ENCODE results near the gene CCDC102A. TPM values are rescaled to one million over a fixed set of nuclear protein-coding genes. Genes with fewer than 3 reads are reported as not detected.
"Not testable (repeated sequence)": the region's sequence is repeated elsewhere in the genome, so short reads cannot be mapped to it uniquely, and the experiment has no call there.

CCDC102A gene
- total RNA-seq, 1 experiment from 2014 or later = 8.1 TPM

- Histone ChIP-seq H3K79me2 (ENCODE audit: low read depth) (no peaks in the 10 kb centered on the region), H4K20me1 (ENCODE audit: insufficient read depth) (no peaks in the 10 kb centered on the region), H3K4me1 (replicated peaks; ENCODE audit: insufficient read depth) (no peaks in the 10 kb centered on the region), H3K4me2 (no peak overlapping the region), H3K36me3 (ENCODE audit: low read depth) (no peaks in the 10 kb centered on the region), H3K4me3 (no peak overlapping the region), H3K9me2 (ENCODE audit: insufficient read depth) (no peaks in the 10 kb centered on the region), H3K9me3 (ENCODE audit: insufficient read depth, low read depth) (no peaks in the 10 kb centered on the region), H3K27ac (no peak overlapping the region), H3K27me3 (ENCODE audit: insufficient read depth, low read depth) (peaks cover 4% of the 10 kb centered on the region; the same call in 1 of the 2 replicates), H2AFZ (no peak overlapping the region), H3F3A (ENCODE audit: insufficient read depth, low read depth) (no peaks in the 10 kb centered on the region)
- no peak for TF ChIP-seq CTCF (conservative IDR thresholded peaks at IDR 0.05)
- no peak for TF ChIP-seq EZH2 (IDR thresholded peaks at IDR 0.05; ENCODE audit: low read depth)
- CTCF ChIA-PET = no interaction called here
- intact Hi-C loops (cut with micrococcal nuclease; ENCODE audit: unreplicated experiment) = no loop called here
- POLR2A ChIA-PET (ENCODE audit: unreplicated experiment) = no interaction called here
- BruUV-seq (replicated peaks) = no TSS peak
- no peak for DNase-seq
These were observed 14.7 kb upstream of the CCDC102A start for GRCh38 chr16:57551057-57551456.

DNA sequence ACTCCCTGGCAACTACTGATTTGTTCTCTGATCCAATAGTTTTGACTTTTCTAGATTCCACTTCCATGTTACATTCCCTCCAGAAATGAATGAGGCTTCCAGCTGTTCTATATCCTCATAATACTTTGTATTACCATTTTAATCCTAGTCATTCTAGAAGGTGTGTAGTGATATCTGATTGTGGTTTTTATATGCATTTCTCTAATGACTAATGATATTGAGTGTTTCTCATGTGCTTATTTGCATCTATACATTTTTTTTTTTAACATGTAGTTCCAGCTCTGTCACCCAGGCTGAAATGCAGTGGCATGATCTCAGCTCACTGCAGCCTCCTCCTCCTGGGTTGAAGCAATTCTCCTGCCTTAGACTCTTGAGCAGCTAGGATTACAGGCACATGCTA, 13.4 kb upstream of the CCDC102A start:
- H3K9me3 ChIP-seq (ENCODE audit: insufficient read depth, low read depth) = no peaks in the 10 kb centered on the region
- H3F3A ChIP-seq (ENCODE audit: insufficient read depth, low read depth) = no peaks in the 10 kb centered on the region
- no peak overlapping the region for H3K27ac ChIP-seq
- POLR2A ChIA-PET (ENCODE audit: unreplicated experiment) = interaction anchor here (0.7 kb wide), 1 partner anchor 13 kb away, joined by 3 read pairs; no protein-coding TSS in a partner anchor
- H3K4me3 ChIP-seq = no peak overlapping the region
- BruUV-seq (replicated peaks) = no TSS peak
- H3K4me1 ChIP-seq (replicated peaks; ENCODE audit: insufficient read depth) = no peaks in the 10 kb centered on the region
- H3K4me2 ChIP-seq = no peak overlapping the region
- H3K27me3 ChIP-seq (ENCODE audit: insufficient read depth, low read depth) = peaks cover 4% of the 10 kb centered on the region; the same call in 1 of the 2 replicates
- H3K36me3 ChIP-seq (ENCODE audit: low read depth) = no peaks in the 10 kb centered on the region
- H4K20me1 ChIP-seq (ENCODE audit: insufficient read depth) = no peaks in the 10 kb centered on the region
- no peak for DNase-seq
- CTCF ChIA-PET = no interaction called here
- TF ChIP-seq CTCF (conservative IDR thresholded peaks at IDR 0.05) (no peak), EZH2 (IDR thresholded peaks at IDR 0.05; ENCODE audit: low read depth) (no peak)
- H3K9me2 ChIP-seq (ENCODE audit: insufficient read depth) = no peaks in the 10 kb centered on the region
- H3K79me2 ChIP-seq (ENCODE audit: low read depth) = no peaks in the 10 kb centered on the region
- intact Hi-C loops (cut with micrococcal nuclease; ENCODE audit: unreplicated experiment) = no loop called here
- no peak overlapping the region for H2AFZ ChIP-seq

DNA sequence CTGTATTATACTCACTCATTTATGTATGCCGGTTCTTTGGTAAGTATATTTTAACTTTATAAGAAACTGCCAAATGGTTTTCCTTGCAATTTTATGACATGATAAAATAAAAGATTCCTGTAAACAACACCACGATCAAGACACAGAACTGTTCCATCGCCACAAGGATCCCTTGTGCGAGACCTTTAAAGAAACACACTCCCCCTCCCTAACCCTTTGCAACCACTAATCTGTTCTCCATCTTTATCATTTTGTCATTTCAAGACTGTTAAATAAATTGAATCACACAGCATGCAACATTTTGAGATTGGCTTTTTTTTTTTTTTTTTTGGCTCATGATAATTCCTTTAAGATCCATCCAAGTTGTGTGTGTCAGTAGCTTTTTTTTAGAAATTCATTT, 12.0 kb upstream of the CCDC102A start:
- Histone ChIP-seq H4K20me1 (ENCODE audit: insufficient read depth) (no peaks in the 10 kb centered on the region), H2AFZ (no peak overlapping the region), H3K4me3 (no peak overlapping the region), H3K27ac (no peak overlapping the region), H3K36me3 (ENCODE audit: low read depth) (no peaks in the 10 kb centered on the region), H3K4me2 (no peak overlapping the region), H3K9me3 (ENCODE audit: insufficient read depth, low read depth) (no peaks in the 10 kb centered on the region), H3F3A (ENCODE audit: insufficient read depth, low read depth) (no peaks in the 10 kb centered on the region), H3K4me1 (replicated peaks; ENCODE audit: insufficient read depth) (no peaks in the 10 kb centered on the region), H3K79me2 (ENCODE audit: low read depth) (no peaks in the 10 kb centered on the region), H3K9me2 (ENCODE audit: insufficient read depth) (no peaks in the 10 kb centered on the region), H3K27me3 (ENCODE audit: insufficient read depth, low read depth) (peaks cover 4% of the 10 kb centered on the region; the same call in 1 of the 2 replicates)
- ChIA-PET CTCF (interaction anchor here (0.6 kb wide), 1 partner anchor 130 kb away, joined by 11 read pairs; no protein-coding TSS in a partner anchor), POLR2A (ENCODE audit: unreplicated experiment) (no interaction called here)
- DNase-seq = no peak
- TF ChIP-seq CTCF (conservative IDR thresholded peaks at IDR 0.05) = no peak
- no peak for TF ChIP-seq EZH2 (IDR thresholded peaks at IDR 0.05; ENCODE audit: low read depth)
- intact Hi-C loops (cut with micrococcal nuclease; ENCODE audit: unreplicated experiment) = no loop called here
- BruUV-seq (replicated peaks) = no TSS peak

- H3K9me2 ChIP-seq (ENCODE audit: insufficient read depth); H4K20me1 ChIP-seq (ENCODE audit: insufficient read depth); H3F3A ChIP-seq (ENCODE audit: insufficient read depth, low read depth); H3K4me1 ChIP-seq (replicated peaks; ENCODE audit: insufficient read depth); intact Hi-C loops (cut with micrococcal nuclease; ENCODE audit: unreplicated experiment); POLR2A ChIA-PET (ENCODE audit: unreplicated experiment); CTCF ChIA-PET; H3K4me2 ChIP-seq; H3K9me3 ChIP-seq (ENCODE audit: insufficient read depth, low read depth); H3K79me2 ChIP-seq (ENCODE audit: low read depth); H2AFZ ChIP-seq; BruUV-seq (replicated peaks); H3K4me3 ChIP-seq; H3K27me3 ChIP-seq (ENCODE audit: insufficient read depth, low read depth); H3K27ac ChIP-seq; H3K36me3 ChIP-seq (ENCODE audit: low read depth); DNase-seq: not testable (repeated sequence)
These were observed 11.2 kb upstream of the CCDC102A start for GRCh38 chr16:57547524-57547923.
